HUES48 (cell line): Measurements from ENCODE around the gene APP.

Source experiments
- H3K27ac ChIP-seq: one replicate; pipeline ENCODE4 v1.7.0; 2013; ENCODE audit warnings: low read depth, low read length, inconsistent platforms
- H3K27me3 ChIP-seq: 2 replicates; pipeline ENCODE4 v1.6.1; 2013; ENCODE audit warnings: mild to moderate bottlenecking, low read length; ENCODE audit not compliant: control insufficient read depth, insufficient read depth
- H3K36me3 ChIP-seq: 2 replicates; pipeline ENCODE4 v1.6.1; 2013; ENCODE audit warnings: low read length; ENCODE audit not compliant: control insufficient read depth, insufficient read depth
- H3K4me1 ChIP-seq: 2 replicates; pipeline ENCODE4 v1.6.1; 2013; ENCODE audit warnings: mild to moderate bottlenecking, low read length; ENCODE audit not compliant: control insufficient read depth, insufficient read depth
- H3K4me3 ChIP-seq: 2 replicates; pipeline ENCODE4 v1.5.1; 2013; ENCODE audit warnings: mild to moderate bottlenecking, low read depth, low read length
- H3K9ac ChIP-seq: 2 replicates; pipeline ENCODE4 v1.6.1; 2013; ENCODE audit warnings: mild to moderate bottlenecking, low read depth, low read length, moderate library complexity
- H3K9me3 ChIP-seq: 2 replicates; pipeline ENCODE4 v1.6.1; 2013; ENCODE audit warnings: low read length; ENCODE audit not compliant: control insufficient read depth, insufficient read depth

APP gene

GRCh38 chr21:26116456-26117011 lies 54.0 kb downstream of the APP start:
- Histone ChIP-seq H3K36me3 (peaks cover 6% of the 10 kb centered on the region), H3K27ac (peak overlapping the region; percentile 62), H3K27me3 (no peaks in the 10 kb centered on the region), H3K4me1 (peaks cover 59% of the 10 kb centered on the region), H3K4me3 (no peak overlapping the region), H3K9me3 (no peaks in the 10 kb centered on the region), H3K9ac (no peak overlapping the region)

GRCh38 chr21:26115899-26116298 lies 54.7 kb downstream of the APP start:
- peak overlapping the region; percentile 62 for H3K27ac ChIP-seq

GRCh38 chr21:26115305-26115704 lies 55.3 kb downstream of the APP start:
- H3K4me3 ChIP-seq: no peak overlapping the region
- no peak overlapping the region for H3K27ac ChIP-seq
- peaks cover 19% of the 10 kb centered on the region for H3K36me3 ChIP-seq
- H3K27me3 ChIP-seq: no peaks in the 10 kb centered on the region
- no peaks in the 10 kb centered on the region for H3K9me3 ChIP-seq
- H3K4me1 ChIP-seq: peaks cover 54% of the 10 kb centered on the region
- no peak overlapping the region for H3K9ac ChIP-seq

More at GRCh38 chr21:26115899-26116298, 54.7 kb downstream of the APP start:
- Histone ChIP-seq H3K4me1 (peaks cover 57% of the 10 kb centered on the region), H3K36me3 (peaks cover 13% of the 10 kb centered on the region), H3K9me3 (no peaks in the 10 kb centered on the region), H3K4me3 (no peak overlapping the region), H3K9ac (no peak overlapping the region), H3K27me3 (no peaks in the 10 kb centered on the region)

GRCh38 chr21:26112975-26113374 lies 57.6 kb downstream of the APP start:
- Histone ChIP-seq H3K36me3 (peaks cover 34% of the 10 kb centered on the region), H3K27ac (no peak overlapping the region), H3K4me1 (peaks cover 42% of the 10 kb centered on the region), H3K27me3 (no peaks in the 10 kb centered on the region), H3K4me3 (no peak overlapping the region), H3K9me3 (no peaks in the 10 kb centered on the region), H3K9ac (no peak overlapping the region)

GRCh38 chr21:26112127-26112742 lies 58.3 kb downstream of the APP start:
- Histone ChIP-seq H3K9ac (no peak overlapping the region), H3K9me3 (no peaks in the 10 kb centered on the region), H3K36me3 (peaks cover 38% of the 10 kb centered on the region), H3K4me3 (no peak overlapping the region), H3K4me1 (peaks cover 46% of the 10 kb centered on the region), H3K27me3 (no peaks in the 10 kb centered on the region), H3K27ac (no peak overlapping the region)

- peaks cover 51% of the 10 kb centered on the region for H3K4me1 ChIP-seq
- H3K27me3 ChIP-seq: no peaks in the 10 kb centered on the region
- H3K9me3 ChIP-seq: no peaks in the 10 kb centered on the region
- H3K27ac ChIP-seq: no peak overlapping the region
- H3K9ac ChIP-seq: no peak overlapping the region
- H3K4me3 ChIP-seq: no peak overlapping the region
- H3K36me3 ChIP-seq: peaks cover 38% of the 10 kb centered on the region
Measured at GRCh38 chr21:26110715-26111114, 59.9 kb downstream of the APP start.

- Histone ChIP-seq H3K9ac (no peak overlapping the region), H3K27ac (peak overlapping the region; percentile 74), H3K4me3 (no peak overlapping the region), H3K4me1 (peaks cover 43% of the 10 kb centered on the region), H3K36me3 (peaks cover 44% of the 10 kb centered on the region), H3K27me3 (no peaks in the 10 kb centered on the region), H3K9me3 (no peaks in the 10 kb centered on the region)
Measured at GRCh38 chr21:26107429-26107828, 63.1 kb downstream of the APP start.

- Histone ChIP-seq H3K9ac (no peak overlapping the region), H3K9me3 (no peaks in the 10 kb centered on the region), H3K4me1 (peaks cover 43% of the 10 kb centered on the region), H3K27me3 (no peaks in the 10 kb centered on the region), H3K27ac (peak overlapping the region; percentile 74), H3K36me3 (peaks cover 38% of the 10 kb centered on the region), H3K4me3 (no peak overlapping the region)
Measured at GRCh38 chr21:26106562-26106961, 64.0 kb downstream of the APP start.

GRCh38 chr21:26105819-26106218 lies 64.8 kb downstream of the APP start:
- H3K36me3 ChIP-seq: peaks cover 30% of the 10 kb centered on the region
- no peak overlapping the region for H3K9ac ChIP-seq

GRCh38 chr21:26100573-26100972 lies 70.0 kb downstream of the APP start:
- H3K27me3 ChIP-seq: no peaks in the 10 kb centered on the region
- H3K4me3 ChIP-seq: no peak overlapping the region
- peaks cover 42% of the 10 kb centered on the region for H3K4me1 ChIP-seq
- peaks cover 6% of the 10 kb centered on the region; the same call in 1 of the 2 replicates for H3K36me3 ChIP-seq
- H3K27ac ChIP-seq: no peak overlapping the region
- no peaks in the 10 kb centered on the region for H3K9me3 ChIP-seq
- H3K9ac ChIP-seq: no peak overlapping the region

More at GRCh38 chr21:26105819-26106218, 64.8 kb downstream of the APP start:
- no peaks in the 10 kb centered on the region for H3K27me3 ChIP-seq
- H3K9me3 ChIP-seq: no peaks in the 10 kb centered on the region
- no peak overlapping the region for H3K4me3 ChIP-seq
- H3K4me1 ChIP-seq: peaks cover 44% of the 10 kb centered on the region
- peak overlapping the region; percentile 74 for H3K27ac ChIP-seq

- Histone ChIP-seq H3K4me1 (peaks cover 36% of the 10 kb centered on the region), H3K27me3 (no peaks in the 10 kb centered on the region), H3K9ac (no peak overlapping the region), H3K27ac (no peak overlapping the region), H3K36me3 (peaks cover 11% of the 10 kb centered on the region; the same call in 1 of the 2 replicates), H3K4me3 (no peak overlapping the region), H3K9me3 (no peaks in the 10 kb centered on the region)
Measured at GRCh38 chr21:26099610-26100219, 70.9 kb downstream of the APP start.
